GM12878 (cell line): ENCODE measurements around the gene TAF11. TPM values are rescaled to one million over a fixed set of nuclear protein-coding genes. Genes with fewer than 3 reads are reported as not detected.

Experiments
- ATF7 ChIP-seq: fragments of 450-650 bp; IDR thresholded peaks from 2 replicates; pipeline ENCODE4 v1.6.1; 2016; ENCODE audit warnings: low read depth, mild to moderate bottlenecking
- BCL11A ChIP-seq: IDR thresholded peaks from 2 replicates; pipeline ENCODE4 v1.6.1; 2011; ENCODE audit warnings: low read depth, low read length
- BRCA1 ChIP-seq: IDR thresholded peaks from 2 replicates; pipeline ENCODE4 v1.6.1; 2011; ENCODE audit warnings: low read depth, low read length, improper control_type of control experiment
- DPF2 ChIP-seq: fragments of 450-650 bp; IDR thresholded peaks from 2 replicates; pipeline ENCODE4 v1.6.1; 2017; ENCODE audit warnings: mild to moderate bottlenecking
- EED ChIP-seq: sonication (generic); IDR thresholded peaks from 2 replicates; pipeline ENCODE4 v1.6.1; 2016; ENCODE audit warnings: antibody characterized with exemption, low read depth
- EP300 ChIP-seq, 2 experiments: fragments of 150-350 bp in 1 of 2; IDR thresholded peaks; 2 replicates each; pipeline ENCODE4 v1.6.1; 2011 to 2012; ENCODE audit warnings: low read depth in 2 of 2, low read length in 2 of 2, borderline replicate concordance in 1 of 2, improper control_type of control experiment in 1 of 2, inconsistent platforms in 1 of 2; ENCODE audit not compliant: control insufficient read depth in 1 of 2
- IRF5 ChIP-seq: fragments of 450-650 bp; IDR thresholded peaks from 2 replicates; pipeline ENCODE4 v1.6.1; 2017; ENCODE audit warnings: borderline replicate concordance
- MEF2B ChIP-seq: fragments of 450-650 bp; IDR thresholded peaks from 2 replicates; pipeline ENCODE4 v1.6.1; 2018; ENCODE audit warnings: mild to moderate bottlenecking, moderate library complexity; ENCODE audit not compliant: partially characterized antibody, poor library complexity, severe bottlenecking
- MLLT1 ChIP-seq: fragments of 450-650 bp; IDR thresholded peaks from 2 replicates; pipeline ENCODE4 v1.6.1; 2016; ENCODE audit warnings: mild to moderate bottlenecking
- MTA2 ChIP-seq: fragments of 450-650 bp; IDR thresholded peaks from 2 replicates; pipeline ENCODE4 v1.6.1; 2016; ENCODE audit warnings: low read depth, mild to moderate bottlenecking, moderate library complexity
- MYC ChIP-seq: IDR thresholded peaks from 2 replicates; pipeline ENCODE4 v1.6.1; 2011; ENCODE audit warnings: mild to moderate bottlenecking, low read length, moderate library complexity, inconsistent platforms; ENCODE audit not compliant: insufficient read depth, insufficient replicate concordance, insufficient read length, severe bottlenecking
- NR2F1 ChIP-seq: fragments of 450-650 bp; conservative IDR thresholded peaks from 2 replicates; pipeline ENCODE4 v1.6.1; 2017; ENCODE audit warnings: mild to moderate bottlenecking
- SMAD5 ChIP-seq: IDR thresholded peaks from 2 replicates; pipeline ENCODE4 v1.6.1; 2016; ENCODE audit warnings: antibody characterized with exemption, low read depth
- SP1 ChIP-seq: IDR thresholded peaks from one replicate; pipeline ENCODE4 v1.6.1; 2011; ENCODE audit warnings: low read depth, low read length
- SPI1 ChIP-seq: IDR thresholded peaks from 2 replicates; pipeline ENCODE4 v1.6.1; 2011; ENCODE audit warnings: low read depth, mild to moderate bottlenecking, low read length, moderate library complexity, borderline replicate concordance; ENCODE audit not compliant: insufficient read depth
- SREBF1 ChIP-seq: IDR thresholded peaks from 2 replicates; pipeline ENCODE4 v1.6.1; 2012; ENCODE audit warnings: mild to moderate bottlenecking, low read length
- TBL1XR1 ChIP-seq: IDR thresholded peaks from 2 replicates; pipeline ENCODE4 v1.6.1; 2012; ENCODE audit warnings: low read depth, low read length, improper control_type of control experiment
- USF2 ChIP-seq: IDR thresholded peaks from 2 replicates; pipeline ENCODE4 v1.6.1; 2011; ENCODE audit warnings: low read depth, low read length, improper control_type of control experiment, borderline replicate concordance
- WRNIP1 ChIP-seq: IDR thresholded peaks from 2 replicates; pipeline ENCODE4 v1.6.1; 2011; ENCODE audit warnings: low read depth, low read length, improper control_type of control experiment, borderline replicate concordance
- YY1 ChIP-seq: IDR thresholded peaks from 2 replicates; pipeline ENCODE4 v1.6.1; 2011; ENCODE audit warnings: low read depth, mild to moderate bottlenecking, low read length
- ZBTB40 ChIP-seq: fragments of 450-650 bp; IDR thresholded peaks from 2 replicates; pipeline ENCODE4 v1.6.1; 2016; ENCODE audit warnings: mild to moderate bottlenecking, moderate library complexity, borderline replicate concordance
- polyA plus RNA-seq, 11 experiments: library from polyadenylated mRNA; depleted of rRNA in 4 of 11; unstranded in 6 of 11; stranded (reverse) in 5 of 11; fragments of >200 nt; fragmentation: Nextera tagmentation in 4 of 11; fragmentation: Illumina TruSeq in 1 of 11; extraction: Ambion mirVana in 4 of 11; extraction: Trizol in 1 of 11; gene quantifications; 1 replicate in 1 of 11; 2 replicates in 10 of 11; pipeline versions ENCODE4 v1.2.1 to v1.2.3, GENCODE V29; 2011 to 2016; ENCODE audit warnings: inconsistent platforms in 2 of 11, missing spikeins in 2 of 11, low read depth in 1 of 11
- total RNA-seq, 4 experiments: library from RNA; depleted of rRNA in 3 of 4; stranded (reverse); fragments of >200 nt in 3 of 4; fragmentation: Illumina TruSeq in 1 of 4; extraction: Trizol in 1 of 4; gene quantifications; 2 replicates each; pipeline versions ENCODE4 v1.2.1 to v1.2.3, GENCODE V29; 2013 to 2021

TAF11 gene
- total and polyA plus RNA-seq, 10 of the 15 experiments (the other 5 are each of a cell fraction or from before 2014, with no cell fraction given): 24.6 to 59.2 (median 32.0) TPM

GRCh38 chr6:34887753-34888513, at the start of gene TAF11 (continued):
- TF ChIP-seq SREBF1: no peak
- 0 out of 2 replicates have a peak, but pooled peaks have one; percentile 54 for TF ChIP-seq TBL1XR1
- no peak for TF ChIP-seq MEF2B
- TF ChIP-seq EP300 (IDR thresholded peaks at IDR 0.05; ENCODE audit: borderline replicate concordance in 1 of 2, control insufficient read depth in 1 of 2, low read depth in 2 of 2, low read length in 2 of 2): 0 out of 4 replicates have a peak, but pooled peaks of 1 of the 2 experiments have one; percentile 12
- no peak for TF ChIP-seq BRCA1
- no peak for TF ChIP-seq IRF5
- TF ChIP-seq WRNIP1: peak; percentile 74; the same call in 1 of the 2 replicates
- peak; percentile 89 for TF ChIP-seq MLLT1
- TF ChIP-seq ATF7: peak; percentile 98
- peak; percentile 91 for TF ChIP-seq YY1
- peak; percentile 44; the same call in 1 of the 2 replicates for TF ChIP-seq NR2F1
- peak; percentile 67 for TF ChIP-seq SP1
- no peak for TF ChIP-seq MYC
- no peak for TF ChIP-seq USF2
- TF ChIP-seq BCL11A: no peak
- TF ChIP-seq SMAD5: no peak; the same call in 1 of the 2 replicates
- no peak for TF ChIP-seq MTA2
- peak; percentile 80 for TF ChIP-seq ZBTB40
- TF ChIP-seq EED: peak; percentile 52
- no peak for TF ChIP-seq SPI1
- TF ChIP-seq DPF2: no peak
